OCI-LY1 (cell line): ENCODE measurements around the gene MBD5.

Source experiments
- EZH2 ChIP-seq: fragments of 200-600 bp; sonication (generic), shearing (Covaris generic); IDR thresholded peaks from 2 replicates; pipeline ENCODE4 v1.8.0; 2017; ENCODE audit warnings: borderline replicate concordance, mixed run types, mild to moderate bottlenecking, antibody characterized with exemption, low read length, moderate library complexity, mixed read lengths
- TF ChIP-seq, protein P1 (sequence below): fragments of 200-600 bp; sonication (generic), shearing (Covaris generic); IDR thresholded peaks from 2 replicates; pipeline ENCODE4 v1.5.1; 2017; ENCODE audit warnings: mild to moderate bottlenecking, antibody characterized with exemption, low read length, moderate library complexity, mixed read lengths

- TF ChIP-seq, protein P1, sequence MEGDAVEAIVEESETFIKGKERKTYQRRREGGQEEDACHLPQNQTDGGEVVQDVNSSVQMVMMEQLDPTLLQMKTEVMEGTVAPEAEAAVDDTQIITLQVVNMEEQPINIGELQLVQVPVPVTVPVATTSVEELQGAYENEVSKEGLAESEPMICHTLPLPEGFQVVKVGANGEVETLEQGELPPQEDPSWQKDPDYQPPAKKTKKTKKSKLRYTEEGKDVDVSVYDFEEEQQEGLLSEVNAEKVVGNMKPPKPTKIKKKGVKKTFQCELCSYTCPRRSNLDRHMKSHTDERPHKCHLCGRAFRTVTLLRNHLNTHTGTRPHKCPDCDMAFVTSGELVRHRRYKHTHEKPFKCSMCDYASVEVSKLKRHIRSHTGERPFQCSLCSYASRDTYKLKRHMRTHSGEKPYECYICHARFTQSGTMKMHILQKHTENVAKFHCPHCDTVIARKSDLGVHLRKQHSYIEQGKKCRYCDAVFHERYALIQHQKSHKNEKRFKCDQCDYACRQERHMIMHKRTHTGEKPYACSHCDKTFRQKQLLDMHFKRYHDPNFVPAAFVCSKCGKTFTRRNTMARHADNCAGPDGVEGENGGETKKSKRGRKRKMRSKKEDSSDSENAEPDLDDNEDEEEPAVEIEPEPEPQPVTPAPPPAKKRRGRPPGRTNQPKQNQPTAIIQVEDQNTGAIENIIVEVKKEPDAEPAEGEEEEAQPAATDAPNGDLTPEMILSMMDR: no peak
- TF ChIP-seq EZH2: no peak
These were observed 409.2 kb downstream of the MBD5 start for GRCh38 chr2:148430101-148430500.
